Stimulated activated naive CD8-positive, alpha-beta T cell treated with anti-CD3 and anti-CD28 coated beads, Interleukin-15, Interleukin-2, amounts not matched to agents 100 ng/mL and 50 ng/mL, for 24 hours (primary cell): ENCODE data around the gene PAAF1.
"Not testable (repeated sequence)": the region's sequence is repeated elsewhere in the genome, so short reads cannot be mapped to it uniquely, and the experiment has no call there.

Experiments
- H3K27ac Mint-ChIP-seq: one replicate; pipeline ENCODE4 v1.8.0; 2021; ENCODE audit warnings: mild to moderate bottlenecking, mixed read lengths
- H3K27me3 Mint-ChIP-seq: one replicate; pipeline ENCODE4 v1.8.0; 2021; ENCODE audit warnings: mixed read lengths
- H3K36me3 Mint-ChIP-seq: one replicate; pipeline ENCODE4 v1.8.0; 2021; ENCODE audit warnings: low read depth, mixed read lengths
- H3K4me1 Mint-ChIP-seq: one replicate; pipeline ENCODE4 v1.8.0; 2021; ENCODE audit warnings: low read depth, mixed read lengths
- H3K4me3 Mint-ChIP-seq: one replicate; pipeline ENCODE4 v1.8.0; 2021; ENCODE audit warnings: mild to moderate bottlenecking, mixed read lengths
- H3K9me3 Mint-ChIP-seq: one replicate; pipeline ENCODE4 v1.8.0; 2021; ENCODE audit warnings: mixed read lengths

PAAF1 gene

GRCh38 chr11:73869332-73869949 lies 7.4 kb upstream of the PAAF1 start:
- H3K36me3 Mint-ChIP-seq = peaks cover 41% of the 10 kb centered on the region
- peaks cover 4% of the 10 kb centered on the region for H3K4me1 Mint-ChIP-seq
- H3K27me3 Mint-ChIP-seq = no peaks in the 10 kb centered on the region
- peak overlapping the region; percentile 15 for H3K27ac Mint-ChIP-seq
- H3K4me3 Mint-ChIP-seq = no peak overlapping the region
- H3K9me3 Mint-ChIP-seq = no peaks in the 10 kb centered on the region

DNA sequence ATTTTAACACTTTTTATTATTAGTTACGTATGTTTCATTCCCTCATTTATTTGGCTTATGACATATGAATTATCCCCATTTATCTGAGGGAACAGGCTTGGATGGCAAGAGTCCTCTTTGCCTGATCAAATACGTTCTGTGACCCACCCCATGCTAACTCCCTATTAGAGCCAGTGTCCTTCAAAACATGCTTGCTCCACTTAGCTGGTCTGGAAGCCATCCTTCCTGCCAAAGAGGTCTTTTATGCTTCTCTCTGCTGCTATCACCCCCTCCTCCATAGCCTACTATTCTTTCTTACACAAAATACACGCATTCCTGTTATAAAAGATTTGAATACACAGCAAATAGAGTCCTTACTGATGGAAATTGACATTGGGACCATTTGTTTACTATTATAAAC lies 6.5 kb upstream of the PAAF1 start:
- Mint-ChIP-seq H3K4me1 (peaks cover 12% of the 10 kb centered on the region), H3K27ac (peak overlapping the region; percentile 9), H3K4me3 (no peak overlapping the region), H3K36me3 (peaks cover 45% of the 10 kb centered on the region), H3K9me3 (no peaks in the 10 kb centered on the region), H3K27me3 (no peaks in the 10 kb centered on the region)

DNA sequence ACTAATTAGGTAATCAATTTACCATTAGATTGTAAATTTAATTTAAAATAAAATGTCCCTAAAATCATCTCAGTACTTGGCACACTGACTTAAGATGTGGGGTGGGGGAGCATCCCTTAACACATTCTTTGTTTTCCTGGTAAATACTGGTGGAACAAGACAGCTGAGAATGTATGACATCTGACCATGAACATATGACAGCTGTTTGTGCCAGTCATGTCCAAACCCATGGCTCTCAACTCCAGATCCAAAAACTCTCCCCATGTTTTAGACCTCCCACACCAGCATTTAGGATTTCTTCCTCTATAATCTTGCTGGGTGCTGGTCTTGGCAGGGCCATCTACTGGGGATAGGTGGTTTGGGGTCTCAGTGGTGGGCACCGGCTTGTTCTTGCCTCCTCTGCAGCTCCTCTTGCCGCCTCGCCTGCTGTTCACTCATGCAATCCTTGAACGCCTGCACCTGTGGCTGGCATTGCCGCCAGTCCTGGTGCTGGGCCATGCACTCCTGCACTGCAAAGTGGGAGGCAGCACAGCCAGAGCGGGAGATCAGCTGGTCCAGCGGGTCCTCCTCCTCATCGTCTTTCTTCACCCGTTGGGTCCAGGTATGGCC lies 3.9 kb upstream of the PAAF1 start:
- Mint-ChIP-seq H3K36me3 (peaks cover 52% of the 10 kb centered on the region), H3K4me3 (no peak overlapping the region), H3K9me3 (no peaks in the 10 kb centered on the region), H3K27me3 (no peaks in the 10 kb centered on the region), H3K4me1 (peaks cover 27% of the 10 kb centered on the region), H3K27ac (peak overlapping the region; percentile 58)

DNA sequence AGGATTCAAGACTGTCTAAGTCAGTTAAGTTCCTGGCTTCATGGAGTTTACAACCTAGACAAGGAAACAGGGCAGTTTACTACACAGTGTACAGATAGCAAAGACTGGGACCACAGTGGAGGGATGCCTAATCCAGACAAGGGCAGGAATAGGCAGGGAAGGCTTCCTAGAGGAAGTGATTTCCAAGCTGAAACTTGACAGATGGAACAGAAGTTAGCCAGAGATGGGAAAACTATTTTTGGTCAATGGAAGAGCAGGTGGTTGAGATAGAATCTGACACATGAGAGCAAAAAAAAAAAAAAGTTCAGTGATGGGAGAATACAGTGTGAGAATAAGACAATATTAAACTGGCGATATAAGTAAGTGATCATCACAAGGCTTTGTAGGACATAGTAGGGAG lies 1.4 kb upstream of the PAAF1 start:
- Mint-ChIP-seq H3K4me3 (peak overlapping the region; percentile 97), H3K36me3 (peaks cover 57% of the 10 kb centered on the region), H3K27ac (peak overlapping the region; percentile 100), H3K9me3 (no peaks in the 10 kb centered on the region), H3K4me1 (peaks cover 40% of the 10 kb centered on the region), H3K27me3 (no peaks in the 10 kb centered on the region)

- Mint-ChIP-seq H3K27me3 (no peaks in the 10 kb centered on the region), H3K4me1 (peaks cover 40% of the 10 kb centered on the region), H3K36me3 (peaks cover 57% of the 10 kb centered on the region), H3K9me3 (no peaks in the 10 kb centered on the region), H3K4me3 (peak overlapping the region; percentile 97), H3K27ac (peak overlapping the region; percentile 100)
These were observed 959 bp upstream of the PAAF1 start for GRCh38 chr11:73875840-73876239.

GRCh38 chr11:73878771-73879170 lies 2.0 kb downstream of the PAAF1 start:
- H3K36me3 Mint-ChIP-seq = peaks cover 32% of the 10 kb centered on the region
- no peaks in the 10 kb centered on the region for H3K27me3 Mint-ChIP-seq

GRCh38 chr11:73880449-73880848 lies 3.6 kb downstream of the PAAF1 start:
- H3K9me3 Mint-ChIP-seq, H3K27ac Mint-ChIP-seq, H3K4me3 Mint-ChIP-seq, H3K27me3 Mint-ChIP-seq: not testable (repeated sequence)
- peaks cover 26% of the 10 kb centered on the region for H3K4me1 Mint-ChIP-seq
- H3K36me3 Mint-ChIP-seq = peaks cover 21% of the 10 kb centered on the region

More at GRCh38 chr11:73878771-73879170, 2.0 kb downstream of the PAAF1 start:
- H3K27ac Mint-ChIP-seq = no peak overlapping the region
- H3K4me1 Mint-ChIP-seq = peaks cover 40% of the 10 kb centered on the region
- H3K4me3 Mint-ChIP-seq = no peak overlapping the region
- no peaks in the 10 kb centered on the region for H3K9me3 Mint-ChIP-seq

DNA sequence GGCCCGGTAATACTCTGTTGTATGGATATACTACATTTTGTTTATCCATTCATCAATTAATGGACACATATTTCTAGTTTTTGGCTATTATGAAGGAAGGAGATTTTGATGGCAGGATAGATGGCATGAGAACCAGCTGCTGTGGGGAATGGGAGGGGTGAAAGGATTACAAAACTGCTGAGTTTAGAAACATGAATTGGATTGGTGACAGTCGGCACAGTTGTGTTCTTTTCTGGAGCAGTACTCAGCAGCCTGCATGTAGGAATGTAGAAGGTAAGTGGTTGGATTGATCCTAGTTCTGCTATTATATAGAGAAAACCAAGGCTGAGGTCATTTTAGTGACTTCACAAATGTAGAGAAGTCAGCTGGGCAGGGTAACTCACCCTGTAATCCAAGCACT lies 7.1 kb downstream of the PAAF1 start:
- Mint-ChIP-seq H3K27me3 (no peaks in the 10 kb centered on the region), H3K9me3 (no peaks in the 10 kb centered on the region), H3K27ac (peak overlapping the region; percentile 7), H3K4me1 (peaks cover 4% of the 10 kb centered on the region), H3K4me3 (no peak overlapping the region), H3K36me3 (peaks cover 30% of the 10 kb centered on the region)

- Mint-ChIP-seq H3K36me3 (peaks cover 46% of the 10 kb centered on the region), H3K27me3 (no peaks in the 10 kb centered on the region), H3K27ac (no peak overlapping the region), H3K9me3 (no peaks in the 10 kb centered on the region), H3K4me3 (no peak overlapping the region), H3K4me1 (no peaks in the 10 kb centered on the region)
These were observed 11.4 kb downstream of the PAAF1 start for GRCh38 chr11:73888244-73888643.

DNA sequence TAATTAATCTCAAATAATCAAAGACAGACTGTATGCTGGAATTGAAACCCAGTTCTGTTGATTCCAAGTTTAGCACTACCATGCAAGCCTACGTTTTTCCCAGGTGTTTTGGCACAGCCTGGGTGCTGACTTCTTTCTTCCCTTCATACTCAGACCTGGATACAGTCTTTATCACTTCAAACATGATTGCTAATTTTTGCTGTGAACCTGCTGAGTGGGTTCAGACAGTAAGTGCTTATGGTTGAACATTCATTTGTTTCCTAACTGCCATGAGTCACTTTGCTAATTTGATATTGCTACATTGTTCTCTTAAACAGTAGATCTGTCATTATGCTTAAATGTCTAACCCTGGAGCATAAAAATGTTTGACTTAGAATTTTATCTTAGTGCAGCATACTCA lies 12.2 kb downstream of the PAAF1 start:
- Mint-ChIP-seq H3K27me3 (no peaks in the 10 kb centered on the region), H3K9me3 (no peaks in the 10 kb centered on the region), H3K27ac (no peak overlapping the region), H3K36me3 (peaks cover 41% of the 10 kb centered on the region), H3K4me1 (no peaks in the 10 kb centered on the region), H3K4me3 (no peak overlapping the region)

GRCh38 chr11:73889536-73889935 lies 12.7 kb downstream of the PAAF1 start:
- no peak overlapping the region for H3K27ac Mint-ChIP-seq
- peaks cover 41% of the 10 kb centered on the region for H3K36me3 Mint-ChIP-seq
- H3K4me3 Mint-ChIP-seq = no peak overlapping the region
- no peaks in the 10 kb centered on the region for H3K9me3 Mint-ChIP-seq
- H3K4me1 Mint-ChIP-seq = no peaks in the 10 kb centered on the region
- no peaks in the 10 kb centered on the region for H3K27me3 Mint-ChIP-seq

GRCh38 chr11:73893041-73893440 lies 16.2 kb downstream of the PAAF1 start:
- Mint-ChIP-seq H3K9me3 (no peaks in the 10 kb centered on the region), H3K27ac (no peak overlapping the region), H3K27me3 (no peaks in the 10 kb centered on the region), H3K4me1 (no peaks in the 10 kb centered on the region), H3K4me3 (no peak overlapping the region), H3K36me3 (peaks cover 30% of the 10 kb centered on the region)

DNA sequence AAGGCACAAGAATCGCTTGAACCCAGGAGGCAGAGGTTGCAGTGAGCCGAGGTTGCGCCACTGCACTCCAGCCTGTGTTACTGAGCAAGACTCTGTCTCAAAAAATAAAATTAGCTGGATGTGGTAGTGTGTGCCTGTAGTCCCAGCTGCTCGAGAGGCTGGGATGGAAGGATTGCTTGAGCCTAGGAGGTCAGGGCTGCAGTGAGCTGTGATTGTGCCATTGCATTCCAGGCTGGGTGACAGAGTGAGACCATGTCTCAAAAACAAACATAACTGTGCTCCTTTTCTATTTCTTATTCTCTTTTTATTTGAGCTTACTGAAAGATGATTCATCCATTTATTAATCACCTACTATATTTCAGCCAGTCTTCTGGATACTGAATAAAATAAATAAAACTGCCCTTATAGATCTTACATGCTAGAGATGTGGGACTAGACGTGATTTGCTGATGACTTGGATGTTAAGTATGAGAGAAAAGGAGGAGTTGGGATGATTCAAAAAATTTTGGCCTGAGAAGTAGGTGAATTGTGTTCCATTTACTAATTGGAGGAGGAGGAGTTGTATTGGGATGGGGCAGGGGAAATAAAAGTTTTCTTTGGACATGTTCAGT lies 18.0 kb downstream of the PAAF1 start:
- no peaks in the 10 kb centered on the region for H3K9me3 Mint-ChIP-seq

DNA sequence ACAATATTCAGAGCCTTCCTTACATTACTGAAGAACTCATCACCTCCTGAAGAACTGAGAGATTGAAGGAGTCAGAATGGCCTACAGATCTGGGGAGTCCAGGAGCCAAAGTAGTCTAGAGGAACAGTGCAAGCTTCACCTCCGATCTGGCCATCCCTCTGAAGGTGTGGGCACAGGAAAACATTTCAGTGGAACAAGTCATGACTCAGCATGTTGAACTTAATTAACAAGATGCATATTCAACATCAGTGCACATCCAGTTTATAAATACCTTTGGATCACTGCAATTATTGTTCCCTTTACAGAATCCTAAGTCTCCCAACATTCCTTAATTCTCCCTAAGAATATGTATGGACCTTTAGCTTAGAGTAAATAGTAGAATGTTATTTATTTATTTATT lies 25.5 kb downstream of the PAAF1 start:
- Mint-ChIP-seq H3K36me3 (peaks cover 44% of the 10 kb centered on the region), H3K4me1 (no peaks in the 10 kb centered on the region), H3K9me3 (no peaks in the 10 kb centered on the region), H3K27ac (peak overlapping the region; percentile 65), H3K27me3 (no peaks in the 10 kb centered on the region), H3K4me3 (no peak overlapping the region)

More for the DNA sequence above, 18.0 kb downstream of the PAAF1 start:
- Mint-ChIP-seq H3K36me3 (peaks cover 27% of the 10 kb centered on the region), H3K4me1 (no peaks in the 10 kb centered on the region), H3K27me3 (no peaks in the 10 kb centered on the region), H3K27ac (no peak overlapping the region), H3K4me3 (no peak overlapping the region)

DNA sequence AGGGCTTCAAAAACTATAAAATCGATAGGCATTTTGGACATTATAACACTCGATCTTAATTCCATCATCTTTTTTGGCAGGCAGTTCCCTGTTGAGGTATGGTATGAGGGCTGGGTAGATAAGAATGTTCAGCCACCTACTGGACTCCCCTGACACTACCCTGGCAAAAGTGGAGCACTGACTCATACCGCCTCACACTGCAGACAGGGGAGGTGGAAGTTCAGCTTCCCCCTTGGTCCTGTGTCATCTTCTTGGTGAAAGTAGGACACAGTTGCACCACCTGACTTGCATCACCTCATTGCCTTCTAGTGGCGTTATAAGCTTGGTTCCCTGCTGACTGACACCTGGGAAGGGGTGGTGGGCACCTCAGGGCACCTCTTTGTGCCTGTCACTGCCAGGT lies 30.4 kb downstream of the PAAF1 start:
- Mint-ChIP-seq H3K27me3 (no peaks in the 10 kb centered on the region), H3K36me3 (peaks cover 43% of the 10 kb centered on the region), H3K27ac (no peak overlapping the region), H3K4me3 (no peak overlapping the region), H3K9me3 (no peaks in the 10 kb centered on the region), H3K4me1 (no peaks in the 10 kb centered on the region)
